Dedifferentiated amniotic fluid mesenchymal stem cell (primary cell): ENCODE measurements around the gene TOMM20.

Source experiments
- DNase-seq: peaks from one replicate; pipeline ENCODE4 v3.0.0-alpha.2; 2016; ENCODE audit errors: extremely low spot score

TOMM20 gene

GRCh38 chr1:235134171-235134570 is 5.5 kb upstream of the TOMM20 start:
- no peak for DNase-seq

GRCh38 chr1:235133086-235133485 is 4.4 kb upstream of the TOMM20 start:
- DNase-seq, result no peak

DNA sequence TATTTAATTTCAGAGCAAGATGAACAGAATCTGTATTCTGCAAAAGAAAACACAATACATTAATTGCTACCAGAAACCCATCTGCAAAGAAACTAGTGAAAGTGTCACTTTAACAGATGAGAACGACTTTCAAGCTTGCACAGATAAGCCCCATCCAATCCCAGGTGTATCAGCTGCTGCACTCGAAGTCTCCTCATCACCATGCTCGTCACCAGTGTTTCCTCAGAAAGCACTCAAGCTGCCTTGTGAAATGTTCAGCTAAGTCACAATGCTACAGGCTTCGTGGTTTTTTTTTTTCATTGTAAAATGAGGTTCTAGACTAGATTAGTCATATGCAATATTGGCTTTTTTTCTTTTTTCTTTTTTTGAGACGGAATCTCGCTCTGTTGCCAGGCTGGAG is 3.3 kb upstream of the TOMM20 start:
- DNase-seq, result no peak

DNA sequence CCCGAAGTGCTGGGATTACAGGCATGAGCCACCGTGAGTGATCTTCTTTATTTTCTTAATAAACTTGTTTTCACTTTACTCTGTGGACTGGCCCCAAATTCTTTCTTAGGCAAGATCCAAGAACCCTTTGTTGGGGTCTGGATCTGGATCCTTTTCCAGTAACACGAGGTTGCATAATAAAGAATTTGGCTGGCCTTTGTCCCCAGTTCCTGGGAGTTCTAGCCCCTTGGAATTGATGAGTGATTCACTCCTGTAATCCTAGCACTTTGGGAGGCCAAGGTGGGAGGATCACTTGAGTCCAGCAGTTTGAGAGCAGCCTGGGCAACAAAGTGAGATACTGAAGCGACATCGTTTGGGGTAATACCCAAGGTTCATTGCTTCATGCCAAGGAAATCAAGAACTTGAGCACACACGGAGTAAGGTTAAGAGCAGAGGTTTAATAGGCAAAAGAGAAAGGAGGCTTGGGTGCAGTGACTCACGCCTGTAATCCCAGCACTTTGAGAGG is 2.2 kb upstream of the TOMM20 start:
- no peak for DNase-seq

DNA sequence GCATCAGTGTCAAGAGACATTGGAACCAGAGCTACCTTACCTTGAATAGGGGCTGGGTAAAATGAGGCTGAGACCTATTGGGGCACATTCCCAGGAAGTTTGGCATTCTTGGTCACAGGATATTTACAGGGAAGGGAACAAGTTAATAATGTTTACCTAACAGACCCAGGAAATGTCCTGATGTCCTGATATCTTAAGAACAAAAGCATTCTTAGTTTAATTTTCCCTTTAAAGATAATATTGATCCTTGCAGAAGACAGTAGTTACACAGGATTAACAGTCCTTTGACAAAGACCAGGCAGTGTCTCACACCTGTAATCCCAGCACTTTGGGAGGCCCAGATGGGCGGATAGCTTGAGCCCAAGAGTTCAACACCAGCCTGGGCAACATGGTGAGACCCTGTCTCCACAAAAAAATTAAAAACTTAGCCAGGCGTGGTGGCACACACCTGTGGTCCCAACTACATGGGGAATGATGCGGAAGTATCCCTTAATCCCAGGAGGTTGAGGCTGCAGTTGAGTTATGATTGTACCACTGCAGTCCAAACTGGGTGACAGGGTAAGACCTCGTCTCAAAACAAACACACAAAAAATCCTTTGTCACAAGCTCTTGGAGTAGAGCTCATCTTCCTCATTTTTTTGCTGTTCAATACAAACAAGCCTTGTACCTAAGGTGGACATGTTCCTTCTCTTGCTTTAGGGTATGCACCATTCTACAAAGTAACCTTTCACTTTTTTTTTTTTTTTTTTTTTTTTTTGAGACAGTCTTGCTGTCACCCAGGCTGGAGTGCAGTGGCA is 1.3 kb upstream of the TOMM20 start:
- no peak for DNase-seq

GRCh38 chr1:235127732-235128455 is 743 bp downstream of the TOMM20 start:
- peak; percentile 15 for DNase-seq

DNA sequence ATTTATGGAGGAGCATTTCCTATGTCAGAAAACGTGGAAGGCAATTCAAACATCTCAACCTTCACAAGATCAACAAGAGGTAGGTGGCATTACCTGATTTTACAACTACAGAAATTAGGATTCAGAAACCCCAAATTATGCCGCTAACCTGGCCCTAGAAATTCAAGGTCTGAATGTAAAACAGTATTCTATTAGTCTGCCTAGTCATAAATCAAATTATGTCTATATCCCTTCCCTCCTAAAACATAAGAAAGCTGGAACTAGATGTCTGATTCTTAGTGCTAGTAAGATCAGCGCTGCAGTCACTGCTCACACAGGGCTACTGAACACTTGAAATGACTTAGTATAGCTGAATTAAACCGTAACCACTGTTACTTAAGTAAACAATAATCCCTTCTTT is 1.4 kb downstream of the TOMM20 start:
- no peak for DNase-seq

- no peak for DNase-seq
These were observed 4.0 kb downstream of the TOMM20 start for GRCh38 chr1:235124665-235125064.

GRCh38 chr1:235124111-235124510 is 4.5 kb downstream of the TOMM20 start:
- DNase-seq, result no peak

- DNase-seq, result no peak
These were observed 6.3 kb downstream of the TOMM20 start for GRCh38 chr1:235122348-235122747.

DNA sequence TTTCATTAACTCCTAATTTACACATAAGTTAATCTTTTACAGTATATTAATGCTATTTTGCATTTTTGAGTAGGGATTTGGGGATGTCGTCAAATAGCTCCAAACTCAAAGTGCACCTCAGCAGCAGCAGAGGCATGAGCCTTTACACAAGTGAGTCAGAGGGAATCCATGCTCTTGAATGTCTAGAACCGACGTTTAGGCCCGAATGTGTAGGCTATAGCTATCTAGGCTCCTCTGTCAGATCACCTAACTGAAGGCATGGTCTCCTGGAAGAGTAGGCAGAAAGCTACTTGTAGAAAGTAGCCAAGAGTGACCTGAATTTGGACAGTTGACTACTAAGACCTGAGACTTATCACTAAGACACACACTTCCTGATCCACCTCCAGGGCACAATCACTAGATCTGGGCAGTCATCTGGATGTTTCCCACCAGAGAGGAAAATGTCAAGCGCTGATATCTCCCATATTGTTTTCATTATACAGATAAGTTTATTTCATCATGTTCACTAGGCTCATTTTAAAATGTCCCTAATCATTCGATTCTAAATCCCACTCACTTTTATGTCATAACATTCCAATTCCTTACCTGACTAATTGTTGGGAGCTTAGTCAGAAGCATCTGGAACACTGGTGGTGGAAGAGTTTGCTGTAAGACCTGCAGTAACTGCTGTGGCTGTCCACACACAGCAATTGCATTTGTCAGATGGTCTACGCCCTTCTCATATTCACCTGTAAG is 15.3 kb downstream of the TOMM20 start:
- DNase-seq, result no peak

- DNase-seq, result no peak
These were observed 16.1 kb downstream of the TOMM20 start for GRCh38 chr1:235112297-235113182.

DNA sequence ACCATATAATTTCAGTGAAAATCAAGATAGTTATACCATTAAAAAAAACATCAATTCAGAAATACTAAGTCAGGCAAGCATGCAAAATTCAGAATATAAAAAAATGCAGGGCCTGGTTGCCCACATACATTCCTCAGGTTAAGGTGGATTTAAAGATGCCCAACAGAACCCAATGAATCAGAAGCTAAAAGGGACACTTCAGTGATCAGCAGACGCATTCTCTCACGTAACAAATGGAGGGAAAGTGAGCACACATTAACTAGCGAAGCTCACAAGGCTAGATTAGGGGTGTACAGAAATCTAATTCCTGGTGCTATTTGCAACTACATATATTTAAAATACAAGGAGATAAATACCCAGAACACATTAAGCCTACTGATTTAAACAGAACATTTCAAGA is 17.5 kb downstream of the TOMM20 start:
- no peak for DNase-seq

GRCh38 chr1:235108876-235109275 is 19.8 kb downstream of the TOMM20 start:
- no peak for DNase-seq

GRCh38 chr1:235108185-235108593 is 20.4 kb downstream of the TOMM20 start:
- DNase-seq, result no peak

DNA sequence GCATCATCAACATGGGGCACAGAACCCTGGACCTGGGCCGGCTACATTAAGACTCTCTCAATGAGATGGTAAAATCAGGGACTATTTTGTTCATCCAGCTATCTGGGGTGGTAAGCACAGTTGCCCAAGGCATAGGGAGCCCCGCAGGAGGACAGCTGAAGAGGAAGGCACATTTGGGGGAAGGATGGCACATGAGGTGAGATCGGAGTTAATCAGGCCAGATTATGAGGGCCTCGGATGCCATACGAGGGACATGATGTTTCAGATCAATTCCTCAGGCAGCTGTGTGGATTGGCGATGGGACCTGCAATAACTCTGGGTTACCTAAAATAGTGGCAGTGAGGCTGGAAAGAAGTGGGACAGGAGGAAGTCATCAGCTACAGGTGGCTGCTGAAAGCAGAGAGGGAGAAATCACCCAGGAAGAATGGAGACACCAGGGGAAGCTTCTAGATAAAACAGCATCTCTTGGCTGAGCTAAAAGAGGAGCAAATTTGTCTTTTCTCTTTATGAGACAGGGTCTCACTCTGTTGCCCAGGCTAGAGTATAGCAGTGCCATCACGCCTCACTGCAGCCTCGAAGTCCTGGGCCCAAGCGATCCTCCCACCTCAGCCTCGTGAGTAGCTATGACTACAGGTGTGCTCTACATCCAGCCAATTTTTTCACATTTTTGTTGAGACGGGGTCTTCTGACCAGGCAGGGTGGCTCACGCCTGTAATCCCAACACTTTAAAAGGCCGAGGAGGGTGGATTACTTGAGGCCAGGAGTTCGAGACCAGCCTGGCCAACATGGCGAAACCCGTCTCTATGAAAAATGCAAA is 21.1 kb downstream of the TOMM20 start:
- no peak for DNase-seq

DNA sequence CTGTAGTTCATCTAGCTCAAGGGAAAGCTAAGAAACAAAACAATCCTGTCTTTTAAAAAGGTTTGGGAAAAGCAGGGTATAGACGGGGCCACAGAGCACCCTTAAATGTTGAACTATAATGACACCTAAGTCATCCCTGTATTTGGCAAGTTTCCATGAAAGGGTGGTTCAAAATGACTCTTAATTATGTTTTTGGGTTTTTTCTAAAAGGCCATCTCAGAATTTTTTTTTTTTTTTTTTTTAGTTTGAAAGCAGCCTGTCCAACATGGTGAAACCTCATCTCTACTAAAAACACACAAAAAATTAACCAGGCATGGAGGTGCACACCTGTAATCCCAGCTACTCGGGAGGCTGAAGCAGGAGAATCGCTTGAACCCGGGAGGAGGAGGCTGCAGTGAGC is 22.2 kb downstream of the TOMM20 start:
- DNase-seq, result no peak

- DNase-seq, result no peak
These were observed 23.3 kb downstream of the TOMM20 start for GRCh38 chr1:235105051-235106043.

DNA sequence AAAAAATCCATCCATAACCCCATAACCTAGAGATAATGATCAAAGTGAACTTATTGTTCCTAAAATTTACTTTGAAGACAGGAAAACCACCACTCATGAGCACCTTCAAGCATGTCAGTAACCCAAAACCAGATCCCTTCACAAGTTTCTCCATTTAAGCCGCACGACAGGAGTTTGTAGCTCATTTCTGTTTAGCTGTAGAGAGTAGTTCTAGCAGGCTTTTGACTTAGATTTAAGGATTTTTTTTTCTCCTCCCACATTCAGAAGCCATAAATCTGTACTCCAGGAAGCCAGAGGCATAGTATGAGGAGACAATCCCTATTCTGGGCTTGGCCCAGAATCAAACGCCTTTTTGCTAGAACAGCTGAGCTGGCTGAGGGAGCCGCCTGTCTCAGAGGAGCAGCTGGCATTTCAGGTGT is 25.6 kb downstream of the TOMM20 start:
- DNase-seq, result no peak
